Epithelial cell of umbilical artery (primary cell): ENCODE results near the gene CACNA1E. TPM values are rescaled to one million over a fixed set of nuclear protein-coding genes. Genes with fewer than 3 reads are reported as not detected.

Source experiments
- total RNA-seq: library from RNA; depleted of rRNA; stranded (reverse); fragments of >200 nt; gene quantifications from 2 replicates; pipeline ENCODE4 v1.2.3, GENCODE V29; 2014

CACNA1E gene
- total RNA-seq, result not detected in 2 replicates

GRCh38 chr1:181483285-181484195, at the start of gene CACNA1E:
Gene CACNA1E, plus strand, starts transcription at chr1:181483517. Its CDS starts 228 bp downstream, at chr1:181483745.

